ENCODE measurements around the gene IP6K3.

GRCh38 chr6:33772082-33772830 lies 25.6 kb upstream of the IP6K3 start:
- TF ChIP-seq CTCF (optimal IDR thresholded peaks at IDR 0.05 in 1 of 3, IDR thresholded peaks at IDR 0.05 in 1 of 3, conservative IDR thresholded peaks at IDR 0.05 in 1 of 3; ENCODE audit: extremely low read depth in 1 of 3, insufficient read depth in 2 of 3, low read length in 3 of 3), result no peak
- TF ChIP-seq EZH2 (IDR thresholded peaks at IDR 0.05; ENCODE audit: low read length), result no peak

All from keratinocyte (primary cell).